ENCODE data around the gene NCKAP5.

NCKAP5 gene

GRCh38 chr2:132937629-132938028, 630.6 kb downstream of the NCKAP5 start:
- DNase-seq (ENCODE audit: low read depth) = no peak

GRCh38 chr2:132936791-132937190, 631.5 kb downstream of the NCKAP5 start:
- no peak for DNase-seq (ENCODE audit: low read depth)

GRCh38 chr2:132936261-132936660, 632.0 kb downstream of the NCKAP5 start:
- DNase-seq (ENCODE audit: low read depth) = no peak

GRCh38 chr2:132929786-132930185, 638.5 kb downstream of the NCKAP5 start:
- no peak for DNase-seq (ENCODE audit: low read depth)

- DNase-seq (ENCODE audit: low read depth) = no peak
These were observed 644.5 kb downstream of the NCKAP5 start for GRCh38 chr2:132923787-132924186.

- DNase-seq (ENCODE audit: low read depth) = no peak
These were observed 652.3 kb downstream of the NCKAP5 start for GRCh38 chr2:132915812-132916549.

GRCh38 chr2:132911726-132912724, 656.2 kb downstream of the NCKAP5 start:
- no peak for DNase-seq (ENCODE audit: low read depth)

- DNase-seq (ENCODE audit: low read depth) = no peak
These were observed 657.8 kb downstream of the NCKAP5 start for GRCh38 chr2:132910432-132910831.

GRCh38 chr2:132909427-132909826, 658.8 kb downstream of the NCKAP5 start:
- no peak for DNase-seq (ENCODE audit: low read depth)

GRCh38 chr2:132904142-132904842, 664.0 kb downstream of the NCKAP5 start:
- no peak for DNase-seq (ENCODE audit: low read depth)

- no peak for DNase-seq (ENCODE audit: low read depth)
These were observed 665.6 kb downstream of the NCKAP5 start for GRCh38 chr2:132902626-132903025.

GRCh38 chr2:132901661-132902060, 666.6 kb downstream of the NCKAP5 start:
- no peak for DNase-seq (ENCODE audit: low read depth)

GRCh38 chr2:132897111-132897510, 671.2 kb downstream of the NCKAP5 start:
- no peak for DNase-seq (ENCODE audit: low read depth)

- no peak for DNase-seq (ENCODE audit: low read depth)
These were observed 672.2 kb downstream of the NCKAP5 start for GRCh38 chr2:132896073-132896472.

GRCh38 chr2:132891498-132891897, 676.8 kb downstream of the NCKAP5 start:
- no peak for DNase-seq (ENCODE audit: low read depth)

GRCh38 chr2:132886574-132886973, 681.7 kb downstream of the NCKAP5 start:
- no peak for DNase-seq (ENCODE audit: low read depth)

GRCh38 chr2:132884705-132885104, 683.6 kb downstream of the NCKAP5 start:
- no peak for DNase-seq (ENCODE audit: low read depth)

GRCh38 chr2:132884292-132884691, 684.0 kb downstream of the NCKAP5 start:
- no peak for DNase-seq (ENCODE audit: low read depth)

GRCh38 chr2:132883430-132883829, 684.8 kb downstream of the NCKAP5 start:
- DNase-seq (ENCODE audit: low read depth) = no peak

GRCh38 chr2:132881546-132881945, 686.7 kb downstream of the NCKAP5 start:
- DNase-seq (ENCODE audit: low read depth) = no peak

GRCh38 chr2:132877923-132878322, 690.3 kb downstream of the NCKAP5 start:
- DNase-seq (ENCODE audit: low read depth) = no peak

GRCh38 chr2:132876745-132877391, 691.4 kb downstream of the NCKAP5 start:
- DNase-seq (ENCODE audit: low read depth) = no peak

Measured in CMK (cell line).